ENCODE data around the gene SMAD1. TPM values are rescaled to one million over a fixed set of nuclear protein-coding genes. Genes with fewer than 3 reads are reported as not detected.

The SMAD1 gene
- total RNA-seq, 1 donor from 2014 or later, result 40.8 TPM

- Histone ChIP-seq H3K4me3 (ENCODE audit: low read depth, low read length) (no peak overlapping the region), H3K36me3 (ENCODE audit: control insufficient read depth, insufficient read depth, low read length) (peaks cover 1% of the 10 kb centered on the region), H3K27me3 (ENCODE audit: control insufficient read depth, insufficient read depth, low read length) (no peaks in the 10 kb centered on the region)
- no peak for DNase-seq (ENCODE audit: low read depth)
- TF ChIP-seq CTCF (IDR thresholded peaks at IDR 0.05; ENCODE audit: insufficient read depth, low read length, poor library complexity, severe bottlenecking), result no peak
Observed at GRCh38 chr4:145553375-145553774, 71.7 kb downstream of the SMAD1 start.

- H3K4me3 ChIP-seq (ENCODE audit: low read depth, low read length), result no peak overlapping the region
- DNase-seq (ENCODE audit: low read depth), result no peak
- no peak for TF ChIP-seq CTCF (IDR thresholded peaks at IDR 0.05; ENCODE audit: insufficient read depth, low read length, poor library complexity, severe bottlenecking)
- no peaks in the 10 kb centered on the region for H3K27me3 ChIP-seq (ENCODE audit: control insufficient read depth, insufficient read depth, low read length)
- peaks cover 1% of the 10 kb centered on the region for H3K36me3 ChIP-seq (ENCODE audit: control insufficient read depth, insufficient read depth, low read length)
Observed at GRCh38 chr4:145554691-145555090, 73.0 kb downstream of the SMAD1 start.

- TF ChIP-seq CTCF (IDR thresholded peaks at IDR 0.05; ENCODE audit: insufficient read depth, low read length, poor library complexity, severe bottlenecking), result peak; percentile 85
- Histone ChIP-seq H3K27me3 (ENCODE audit: control insufficient read depth, insufficient read depth, low read length) (no peaks in the 10 kb centered on the region), H3K36me3 (ENCODE audit: control insufficient read depth, insufficient read depth, low read length) (peaks cover 1% of the 10 kb centered on the region), H3K4me3 (ENCODE audit: low read depth, low read length) (no peak overlapping the region)
- no peak for DNase-seq (ENCODE audit: low read depth)
Observed at GRCh38 chr4:145557720-145558119, 76.1 kb downstream of the SMAD1 start.

GRCh38 chr4:145563293-145563985 lies 81.8 kb downstream of the SMAD1 start:
- TF ChIP-seq CTCF (IDR thresholded peaks at IDR 0.05; ENCODE audit: insufficient read depth, low read length, poor library complexity, severe bottlenecking), result no peak
- Histone ChIP-seq H3K27me3 (ENCODE audit: control insufficient read depth, insufficient read depth, low read length) (no peaks in the 10 kb centered on the region), H3K4me3 (ENCODE audit: low read depth, low read length) (no peak overlapping the region), H3K36me3 (ENCODE audit: control insufficient read depth, insufficient read depth, low read length) (no peaks in the 10 kb centered on the region)
- no peak for DNase-seq (ENCODE audit: low read depth)

GRCh38 chr4:145564540-145564939 lies 82.9 kb downstream of the SMAD1 start:
- Histone ChIP-seq H3K27me3 (ENCODE audit: control insufficient read depth, insufficient read depth, low read length) (no peaks in the 10 kb centered on the region), H3K36me3 (ENCODE audit: control insufficient read depth, insufficient read depth, low read length) (no peaks in the 10 kb centered on the region), H3K4me3 (ENCODE audit: low read depth, low read length) (no peak overlapping the region)
- no peak for DNase-seq (ENCODE audit: low read depth)
- TF ChIP-seq CTCF (IDR thresholded peaks at IDR 0.05; ENCODE audit: insufficient read depth, low read length, poor library complexity, severe bottlenecking), result no peak

GRCh38 chr4:145565328-145565727 lies 83.7 kb downstream of the SMAD1 start:
- no peak for DNase-seq (ENCODE audit: low read depth)
- TF ChIP-seq CTCF (IDR thresholded peaks at IDR 0.05; ENCODE audit: insufficient read depth, low read length, poor library complexity, severe bottlenecking), result no peak
- H3K36me3 ChIP-seq (ENCODE audit: control insufficient read depth, insufficient read depth, low read length), result no peaks in the 10 kb centered on the region

More at GRCh38 chr4:145565328-145565727, 83.7 kb downstream of the SMAD1 start:
- Histone ChIP-seq H3K4me3 (ENCODE audit: low read depth, low read length) (no peak overlapping the region), H3K27me3 (ENCODE audit: control insufficient read depth, insufficient read depth, low read length) (no peaks in the 10 kb centered on the region)

Data from kidney epithelial cell (primary cell).